Stomach (tissue), 9 donors: ENCODE measurements around the gene GNAI3. TPM values are rescaled to one million over a fixed set of nuclear protein-coding genes. Genes with fewer than 3 reads are reported as not detected.

Source experiments
- DNase-seq, 2 donors: peaks; one replicate each; pipeline versions ENCODE4 v3.0.0 to v3.0.0-alpha.2; 2013 to 2019
- H3K27ac ChIP-seq, 5 donors: fragments of 200-600 bp in 4 of 5; sonication (generic) in 4 of 5; one replicate each; pipeline ENCODE4 v1.5.1; 2013 to 2019; ENCODE audit warnings: mild to moderate bottlenecking in 1 of 5, moderate library complexity in 1 of 5
- H3K27me3 ChIP-seq, 3 donors: fragments of 200-600 bp; sonication (generic); one replicate each; pipeline ENCODE4 v1.5.1; 2017 to 2019; ENCODE audit warnings: mixed run types in 1 of 3
- H3K36me3 ChIP-seq, 4 donors: fragments of 200-600 bp; sonication (generic); 1 replicate in 3 of 4; 2 replicates in 1 of 4; pipeline ENCODE4 v1.5.1; 2016 to 2019
- H3K4me1 ChIP-seq, 4 donors: fragments of 200-600 bp; sonication (generic); one replicate each; pipeline ENCODE4 v1.5.1; 2016 to 2019
- H3K4me3 ChIP-seq, 4 donors: fragments of 200-600 bp; sonication (generic) in 3 of 4; one replicate each; pipeline ENCODE4 v1.5.1; 2016 to 2019; ENCODE audit warnings: mild to moderate bottlenecking in 1 of 4
- H3K9me3 ChIP-seq, 4 donors: fragments of 200-600 bp; sonication (generic); one replicate each; pipeline ENCODE4 v1.5.1; 2016 to 2019
- CTCF ChIP-seq, 7 experiments: fragments of 450-650 bp in 4 of 7; fragments of 200-600 bp in 3 of 7; sonication (generic) in 3 of 7; IDR thresholded peaks; one replicate each; pipeline ENCODE4 v1.5.1; 2016 to 2019; ENCODE audit warnings: antibody characterized with exemption in 7 of 7, control low read depth in 2 of 7, mild to moderate bottlenecking in 1 of 7
- EP300 ChIP-seq: sonication (generic); formaldehyde crosslinking; IDR thresholded peaks from one replicate; pipeline ENCODE4 v1.6.1; 2017; ENCODE audit warnings: antibody characterized with exemption
- POLR2A ChIP-seq, 4 donors: fragments of 450-650 bp; IDR thresholded peaks; one replicate each; pipeline ENCODE4 v1.6.1; 2016; ENCODE audit warnings: antibody characterized with exemption in 4 of 4, control low read depth in 2 of 4, mild to moderate bottlenecking in 1 of 4, moderate library complexity in 1 of 4
- POLR2AphosphoS5 ChIP-seq, 3 donors: sonication (generic); formaldehyde crosslinking; IDR thresholded peaks; one replicate each; pipeline ENCODE4 v1.6.1; 2016; ENCODE audit warnings: antibody characterized with exemption in 3 of 3
- WGBS, 5 donors: extraction: QIAGEN DNeasy Blood & Tissue Kit in 3 of 5; methylation state at CpG; one replicate each; pipeline versions ENCODE4 v1.1.5 to v1.1.7; 2013 to 2018; 5-methylcytosine and 5-hydroxymethylcytosine counted together
- intact Hi-C: fragments of 100-400 bp; cut with DNase I; formaldehyde crosslinking; loops from one replicate; pipeline ENCODE4 v1.15.1; 2023; ENCODE audit warnings: low total_unique reads
- polyA plus RNA-seq, 3 donors: library from polyadenylated mRNA; stranded (reverse); fragments of 200-250 nt; gene quantifications; one replicate each; pipeline ENCODE4 v1.2.3, GENCODE V29; 2013
- total RNA-seq, 5 donors: library from RNA; depleted of rRNA; stranded (reverse); fragments of >200 nt; gene quantifications; one replicate each; pipeline versions ENCODE4 v1.1.0 to v1.2.3, GENCODE V29; 2014 to 2016
- donor health status: healthy with polysubstance abuse.
- donor health status: Bipolar disorder and iron deficiency.
- donor health status: healthy.

The GNAI3 gene
- total and polyA plus RNA-seq, 8 donors: 0.58 to 12.7 (median 3.1) TPM

- H3K27me3 ChIP-seq: no peaks in the 10 kb centered on the region
- intact Hi-C loops: no loop called here
- H3K4me1 ChIP-seq: peaks cover 0 to 6% (median 0%) of the 10 kb centered on the region in 4 donors
- no peak for DNase-seq
- H3K36me3 ChIP-seq: peaks cover 9 to 100% (median 98%) of the 10 kb centered on the region in 4 donors
- TF ChIP-seq POLR2AphosphoS5 (IDR thresholded peaks at IDR 0.05) (no peak), POLR2A (IDR thresholded peaks at IDR 0.05) (no peak), CTCF (IDR thresholded peaks at IDR 0.05) (no peak), EP300 (no peak)
- H3K4me3 ChIP-seq: no peak overlapping the region
- WGBS, 5 donors: 83 to 100% (median 93%) methylated on average over 3 of the region's 3 CpGs
- H3K27ac ChIP-seq: no peak overlapping the region
- no peaks in the 10 kb centered on the region for H3K9me3 ChIP-seq
These were observed 37.6 kb downstream of the GNAI3 start for GRCh38 chr1:109586055-109586454.

DNA sequence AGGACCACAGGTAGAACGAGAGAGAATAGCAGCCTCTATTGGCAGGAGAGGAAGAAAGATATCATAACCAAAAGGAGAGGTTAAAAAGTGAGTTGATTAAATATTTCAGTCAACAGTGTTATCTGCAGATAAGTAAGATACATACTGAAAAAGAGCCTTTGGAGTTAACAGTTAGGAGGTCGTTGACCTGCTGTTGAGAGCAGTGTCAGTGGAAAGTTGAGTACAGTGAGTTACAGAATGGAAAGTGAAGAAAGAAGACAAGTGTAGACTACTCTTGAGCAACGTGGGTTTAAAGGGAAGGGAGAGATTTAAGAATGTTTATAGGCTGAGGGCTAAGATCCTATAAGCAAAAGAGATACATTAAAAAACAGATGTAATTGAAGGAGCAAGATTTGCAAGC, 40.8 kb downstream of the GNAI3 start:
- Histone ChIP-seq H3K9me3 (no peaks in the 10 kb centered on the region), H3K27me3 (no peaks in the 10 kb centered on the region), H3K36me3 (peaks cover 16 to 100% (median 98%) of the 10 kb centered on the region in 4 donors), H3K27ac (no peak overlapping the region), H3K4me3 (no peak overlapping the region), H3K4me1 (peaks cover 0 to 6% (median 0%) of the 10 kb centered on the region in 4 donors)
- TF ChIP-seq POLR2AphosphoS5 (IDR thresholded peaks at IDR 0.05) (no peak), CTCF (IDR thresholded peaks at IDR 0.05) (no peak), EP300 (no peak), POLR2A (IDR thresholded peaks at IDR 0.05) (no peak)
- 28 to 66% (median 45%) methylated on average over 3 of the region's 3 CpGs for WGBS, 5 donors
- no peak for DNase-seq
- intact Hi-C loops: no loop called here

DNA sequence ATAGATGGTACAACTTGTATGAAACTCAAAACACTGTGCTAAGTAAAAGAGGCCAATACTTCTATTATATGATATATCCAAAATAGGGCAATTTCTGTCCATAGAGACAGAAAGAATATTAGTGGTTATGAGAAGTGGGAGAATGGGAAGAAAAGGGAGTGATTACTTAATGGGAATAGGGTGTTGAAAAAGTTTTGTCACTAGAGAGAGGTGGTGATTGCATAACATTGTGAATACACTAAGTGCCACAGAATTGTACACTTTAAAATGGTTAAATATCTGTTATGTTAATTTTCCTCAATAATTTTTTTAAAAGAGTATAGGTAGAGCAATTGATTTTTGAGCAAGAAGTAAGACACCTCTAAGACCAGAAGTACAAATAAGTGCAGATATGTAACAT, 41.3 kb downstream of the GNAI3 start:
- H3K4me1 ChIP-seq: peaks cover 0 to 6% (median 0%) of the 10 kb centered on the region in 4 donors
- H3K36me3 ChIP-seq: peaks cover 16 to 100% (median 95%) of the 10 kb centered on the region in 4 donors
- intact Hi-C loops: no loop called here
- TF ChIP-seq POLR2AphosphoS5 (IDR thresholded peaks at IDR 0.05) (no peak), POLR2A (IDR thresholded peaks at IDR 0.05) (no peak), CTCF (IDR thresholded peaks at IDR 0.05) (no peak), EP300 (no peak)
- H3K27ac ChIP-seq: no peak overlapping the region
- no peaks in the 10 kb centered on the region for H3K9me3 ChIP-seq
- no peaks in the 10 kb centered on the region for H3K27me3 ChIP-seq
- DNase-seq: no peak
- no peak overlapping the region for H3K4me3 ChIP-seq

DNA sequence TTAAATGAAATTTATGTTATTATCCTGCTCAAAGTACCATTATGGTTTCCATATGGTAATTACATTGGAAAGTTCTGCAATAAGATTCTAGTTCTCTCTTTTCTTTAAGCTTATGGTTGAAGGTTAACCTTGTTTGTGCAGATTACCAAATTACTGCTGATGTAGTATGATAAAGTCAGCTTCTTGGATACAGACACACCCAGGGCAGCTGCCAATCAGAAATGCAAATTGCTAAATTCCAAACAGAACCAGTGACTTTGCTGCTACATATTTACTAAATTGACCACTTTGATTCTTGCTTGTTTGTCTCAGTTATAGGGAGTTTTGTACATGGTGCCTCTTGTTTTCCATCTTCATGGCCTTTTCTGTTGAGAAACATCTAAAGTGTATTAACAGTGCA, 44.5 kb downstream of the GNAI3 start:
- Histone ChIP-seq H3K27ac (no peak overlapping the region), H3K4me3 (no peak overlapping the region), H3K36me3 (peaks cover 10 to 92% (median 75%) of the 10 kb centered on the region in 4 donors), H3K9me3 (no peaks in the 10 kb centered on the region), H3K4me1 (peaks cover 0 to 6% (median 0%) of the 10 kb centered on the region in 4 donors), H3K27me3 (no peaks in the 10 kb centered on the region)
- no peak for DNase-seq
- TF ChIP-seq CTCF (IDR thresholded peaks at IDR 0.05): no peak
- TF ChIP-seq POLR2A (IDR thresholded peaks at IDR 0.05): no peak
- no peak for TF ChIP-seq EP300
- no peak for TF ChIP-seq POLR2AphosphoS5 (IDR thresholded peaks at IDR 0.05)
- intact Hi-C loops: no loop called here
